GM19240 (cell line): ENCODE measurements around the gene RNF207.

Experiments used
- DNase-seq: peaks from one replicate; pipeline ENCODE4 v3.0.0; 2011; ENCODE audit warnings: low spot score; ENCODE audit not compliant: insufficient read length

The RNF207 gene

GRCh38 chr1:6248161-6248776 is 42.4 kb downstream of the RNF207 start:
- no peak for DNase-seq

- DNase-seq, result no peak
These were observed 43.2 kb downstream of the RNF207 start for GRCh38 chr1:6248932-6249738.

- DNase-seq, result no peak
These were observed 44.1 kb downstream of the RNF207 start for GRCh38 chr1:6249739-6250689.

GRCh38 chr1:6251233-6251632 is 45.3 kb downstream of the RNF207 start:
- DNase-seq, result no peak

GRCh38 chr1:6251681-6252373 is 45.9 kb downstream of the RNF207 start:
- DNase-seq, result no peak

GRCh38 chr1:6252374-6252710 is 46.4 kb downstream of the RNF207 start:
- DNase-seq, result no peak

- no peak for DNase-seq
These were observed 47.5 kb downstream of the RNF207 start for GRCh38 chr1:6253380-6253779.

GRCh38 chr1:6254691-6255090 is 48.8 kb downstream of the RNF207 start:
- no peak for DNase-seq

GRCh38 chr1:6256645-6257044 is 50.7 kb downstream of the RNF207 start:
- DNase-seq, result no peak

GRCh38 chr1:6257541-6258069 is 51.7 kb downstream of the RNF207 start:
- DNase-seq, result no peak

- no peak for DNase-seq
These were observed 52.8 kb downstream of the RNF207 start for GRCh38 chr1:6258675-6259074.

- peak; percentile 80 for DNase-seq
These were observed 53.8 kb downstream of the RNF207 start for GRCh38 chr1:6259491-6260362.

GRCh38 chr1:6260433-6260934 is 54.6 kb downstream of the RNF207 start:
- DNase-seq, result no peak

- DNase-seq, result peak; percentile 50
These were observed 55.2 kb downstream of the RNF207 start, which contains the start of gene GPR153 for GRCh38 chr1:6260961-6261614. Gene GPR153 (minus strand): TSS chr1:6261098. CDS start chr1:6254905, 6,193 bp downstream.

GRCh38 chr1:6261615-6261995 is 55.7 kb downstream of the RNF207 start:
- no peak for DNase-seq

- no peak for DNase-seq
These were observed 56.9 kb downstream of the RNF207 start for GRCh38 chr1:6262555-6263420.

GRCh38 chr1:6263716-6264115 is 57.8 kb downstream of the RNF207 start:
- no peak for DNase-seq

- no peak for DNase-seq
These were observed 59.2 kb downstream of the RNF207 start for GRCh38 chr1:6265151-6265550.
